ENCODE data around the gene ARHGAP8.
"Not testable (repeated sequence)": the region's sequence is repeated elsewhere in the genome, so short reads cannot be mapped to it uniquely, and the experiment has no call there.

Gene ARHGAP8

DNA sequence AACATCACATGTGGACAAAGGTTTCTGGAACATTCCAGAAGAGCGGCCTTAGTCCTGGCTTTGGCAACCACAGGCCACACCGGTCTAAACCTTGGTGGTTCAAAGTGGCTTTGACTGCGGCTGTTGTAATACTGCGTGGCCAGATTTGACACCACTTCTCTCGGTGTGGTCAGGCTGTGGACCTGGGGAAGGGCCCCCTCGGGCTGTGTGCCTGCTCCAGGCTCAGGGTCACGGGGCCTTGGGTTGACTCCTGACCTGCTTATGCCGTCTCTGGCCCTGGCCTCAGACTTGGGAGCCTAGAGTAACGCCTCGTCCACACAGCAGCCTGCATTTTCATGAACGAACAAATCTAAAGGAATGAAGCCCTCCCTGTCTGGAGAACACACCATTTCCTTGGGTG lies 139.4 kb downstream of the ARHGAP8 start:
- no peak for DNase-seq

- DNase-seq = no peak
These were observed 139.9 kb downstream of the ARHGAP8 start for GRCh38 chr22:44892243-44892642.

DNA sequence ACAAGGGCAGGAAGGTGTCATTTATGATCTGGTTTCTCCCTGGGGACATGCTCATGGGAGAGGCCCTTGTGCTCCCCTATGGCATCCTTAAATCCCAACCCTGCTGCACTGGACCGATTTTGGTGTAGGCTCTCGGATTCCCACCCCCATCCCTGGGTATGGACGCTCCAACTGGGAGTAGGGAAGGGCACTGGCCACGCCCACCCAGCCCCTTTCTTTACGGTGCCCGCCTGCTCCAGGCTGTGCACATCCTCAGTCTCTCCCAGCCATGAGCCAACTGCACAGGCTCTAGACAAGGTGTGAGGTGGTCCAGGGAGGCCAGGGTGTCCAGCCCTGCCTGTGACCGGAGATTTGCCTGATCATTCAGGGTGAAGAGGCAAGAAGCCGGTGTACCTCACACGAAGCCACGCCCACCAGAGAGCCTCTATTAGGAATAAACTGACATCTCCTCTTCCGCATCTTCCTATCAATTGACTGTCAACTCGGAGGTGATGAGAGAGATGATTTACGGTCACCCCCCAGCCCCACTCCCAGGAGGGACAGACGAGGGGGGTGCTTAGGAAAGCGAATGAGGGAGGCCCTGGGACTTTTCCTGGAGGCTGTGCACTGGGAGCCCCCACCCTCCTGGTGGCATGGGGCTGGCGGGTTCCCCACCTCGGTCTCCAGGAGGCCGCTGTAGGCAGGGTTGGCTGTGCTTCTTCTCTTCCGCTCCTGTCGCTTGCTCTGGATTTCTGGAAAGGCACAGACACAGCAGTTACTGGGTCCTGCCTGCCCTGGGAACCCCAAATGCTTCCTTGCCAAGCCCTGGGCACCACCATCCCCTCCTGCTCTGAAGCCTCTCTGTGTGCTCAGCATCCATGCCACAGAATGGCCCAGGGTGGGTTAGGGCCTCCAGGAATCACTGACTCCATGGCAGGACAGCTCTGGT lies 140.7 kb downstream of the ARHGAP8 start:
- no peak for DNase-seq

- no peak for DNase-seq
These were observed 141.3 kb downstream of the ARHGAP8 start for GRCh38 chr22:44893731-44894080.

DNA sequence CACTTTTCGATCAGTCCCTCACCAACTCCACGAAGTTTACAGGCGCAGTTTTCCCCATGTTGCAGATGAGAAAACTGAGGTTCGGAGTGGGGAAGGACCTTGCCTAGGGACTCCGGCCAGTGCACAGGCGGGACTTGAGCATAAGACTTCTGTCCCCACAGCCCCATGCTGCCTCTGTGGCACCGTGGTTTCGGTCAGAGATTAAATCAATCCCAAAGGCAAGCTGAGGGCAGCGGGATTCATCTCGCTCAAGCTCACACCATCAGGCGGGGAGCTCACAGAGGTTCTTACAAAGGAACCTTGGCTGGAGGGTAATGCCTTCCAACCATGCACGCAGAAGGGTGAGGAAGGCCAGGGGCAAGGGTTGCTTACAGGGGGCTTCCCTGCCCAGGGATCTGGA lies 141.9 kb downstream of the ARHGAP8 start:
- DNase-seq = no peak

DNA sequence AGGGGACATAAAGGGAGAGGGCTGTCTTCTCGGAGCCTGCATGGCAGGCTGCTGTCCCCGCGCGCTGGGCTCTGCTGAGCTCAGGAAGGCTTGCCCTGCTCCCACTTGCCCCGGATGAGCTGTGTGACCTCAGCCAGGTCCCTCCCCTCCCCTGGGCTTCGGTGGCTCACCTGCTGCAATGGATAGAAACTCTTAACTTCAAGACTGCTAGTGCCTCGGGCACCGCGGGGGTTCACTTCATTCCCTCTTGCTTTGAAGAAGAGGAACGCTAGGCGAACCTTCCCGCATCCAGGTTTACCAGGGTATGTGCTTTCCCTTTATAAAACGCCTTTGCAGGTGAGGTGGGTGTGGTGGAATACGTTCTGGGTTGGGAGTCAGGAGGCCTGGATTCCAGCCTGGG lies 142.4 kb downstream of the ARHGAP8 start:
- no peak for DNase-seq

- no peak for DNase-seq
These were observed 143.1 kb downstream of the ARHGAP8 start for GRCh38 chr22:44895296-44896055.

DNA sequence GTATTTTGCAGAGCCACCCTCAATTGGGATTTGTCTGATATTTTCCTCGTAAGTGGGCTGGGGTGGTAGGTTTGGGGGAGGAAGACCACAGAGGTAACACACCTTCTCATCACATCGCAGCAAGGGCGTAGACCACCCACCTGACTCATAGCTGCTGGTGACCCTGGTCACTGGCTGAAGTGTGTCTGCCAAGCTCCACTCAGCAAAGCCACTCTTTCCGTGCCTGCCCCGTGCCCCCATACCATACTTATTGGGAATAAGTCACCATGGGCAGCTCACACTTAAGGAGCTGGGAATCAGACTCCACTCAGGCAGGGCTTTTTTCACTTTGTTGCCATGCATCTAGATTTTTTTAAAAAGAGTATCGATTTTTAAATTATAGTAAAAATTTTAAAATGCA lies 145.9 kb downstream of the ARHGAP8 start:
- DNase-seq = no peak

- DNase-seq = no peak
These were observed 148.9 kb downstream of the ARHGAP8 start for GRCh38 chr22:44901301-44901700.

GRCh38 chr22:44903164-44903563 lies 150.8 kb downstream of the ARHGAP8 start:
- DNase-seq = not testable (repeated sequence)

DNA sequence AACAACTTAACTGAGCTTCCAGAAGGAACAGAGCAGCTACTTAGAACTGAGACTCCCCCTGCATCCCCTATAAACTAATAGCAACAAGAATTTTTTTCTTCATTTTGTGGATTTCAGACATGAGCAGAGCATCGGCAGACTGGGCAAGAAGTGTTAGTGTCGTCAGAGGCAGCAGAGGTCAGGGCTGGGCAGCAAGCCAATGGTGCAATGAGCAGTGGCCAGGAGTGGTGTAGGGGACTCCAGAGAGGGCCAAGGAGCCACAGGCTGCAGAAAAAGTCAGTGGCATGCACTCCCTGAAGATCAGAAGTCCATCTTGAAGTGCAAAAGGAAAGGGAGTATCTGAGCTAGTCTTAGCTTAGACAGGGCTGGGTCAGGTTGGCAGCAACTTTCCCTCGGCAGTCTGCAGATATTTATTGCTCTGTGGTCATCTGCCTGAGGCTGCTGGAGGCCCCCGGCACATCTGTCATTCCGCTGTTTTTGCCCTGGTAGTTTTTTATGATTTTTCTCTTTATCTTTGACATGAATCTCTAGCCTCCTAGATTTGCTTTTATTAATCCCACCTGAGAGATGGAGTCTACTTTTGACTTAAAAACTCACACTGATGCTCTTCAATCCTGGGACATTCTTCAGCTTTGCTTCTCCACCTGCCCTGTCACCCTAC lies 152.2 kb downstream of the ARHGAP8 start:
- not testable (repeated sequence) for DNase-seq

DNA sequence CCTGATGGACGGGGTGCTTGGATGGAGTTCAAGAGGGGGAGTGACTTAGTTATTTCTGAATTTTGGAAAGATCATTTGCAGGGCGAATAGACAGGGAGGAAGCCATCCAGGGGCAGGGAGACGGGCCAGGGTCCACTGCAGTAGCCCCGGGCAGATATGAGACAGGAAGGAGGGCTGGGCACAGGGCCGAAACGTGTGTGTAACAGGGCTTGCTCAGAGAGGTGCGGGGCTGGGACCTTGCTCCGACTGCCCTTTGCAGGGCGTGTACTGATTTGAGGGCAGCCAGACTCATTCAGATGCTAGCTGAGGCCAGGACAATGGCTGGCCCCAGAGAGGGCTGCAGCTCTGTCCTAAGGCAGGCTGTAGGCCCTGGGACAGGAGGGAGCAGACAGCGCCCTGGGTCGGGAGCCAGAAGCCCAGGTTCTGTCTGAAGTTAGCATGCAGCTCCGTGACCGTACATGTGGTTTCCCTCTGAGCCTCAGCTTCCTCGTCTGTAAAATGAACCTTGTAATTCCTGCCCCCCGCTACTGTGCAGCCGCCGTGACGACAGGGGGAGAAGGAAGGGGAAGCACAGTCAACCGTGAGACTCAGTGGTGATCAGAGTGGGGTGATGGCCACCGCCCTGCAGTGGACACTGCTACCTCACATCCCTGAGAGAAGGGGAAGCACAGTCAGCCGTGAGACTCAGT lies 154.0 kb downstream of the ARHGAP8 start:
- no peak for DNase-seq

DNA sequence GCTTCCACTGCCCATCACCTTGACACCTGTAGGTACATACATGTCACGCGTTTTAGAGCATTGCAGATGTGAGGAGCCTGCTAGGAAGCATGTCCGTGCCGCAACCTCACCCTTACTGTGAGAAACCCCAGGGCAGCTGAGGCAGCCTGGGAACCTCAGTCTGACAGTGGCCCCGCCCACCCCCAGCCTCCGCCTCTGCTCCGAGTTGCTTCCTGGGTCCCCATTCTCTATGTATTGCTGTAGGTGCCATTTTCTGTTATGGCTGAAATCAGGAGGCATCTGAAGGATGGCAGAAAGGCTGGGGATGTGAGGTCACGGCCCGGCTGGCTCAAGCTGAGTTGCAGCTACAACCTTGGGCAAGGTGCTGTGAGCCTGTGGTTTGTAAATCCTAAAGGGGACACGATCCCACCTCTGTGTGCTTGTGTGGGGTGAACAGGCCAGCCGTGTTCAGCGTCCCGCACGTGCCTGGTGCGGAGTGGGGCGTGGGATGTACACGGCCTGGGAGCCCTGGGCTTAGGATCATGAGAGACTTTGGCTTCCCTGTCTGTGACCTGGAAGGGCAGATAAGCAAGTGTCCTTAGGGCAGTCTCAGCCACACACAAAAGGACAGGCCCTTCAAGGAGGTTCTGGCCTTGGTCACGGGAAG lies 154.7 kb downstream of the ARHGAP8 start:
- DNase-seq = no peak

- no peak for DNase-seq
These were observed 155.7 kb downstream of the ARHGAP8 start for GRCh38 chr22:44907765-44908737.

DNA sequence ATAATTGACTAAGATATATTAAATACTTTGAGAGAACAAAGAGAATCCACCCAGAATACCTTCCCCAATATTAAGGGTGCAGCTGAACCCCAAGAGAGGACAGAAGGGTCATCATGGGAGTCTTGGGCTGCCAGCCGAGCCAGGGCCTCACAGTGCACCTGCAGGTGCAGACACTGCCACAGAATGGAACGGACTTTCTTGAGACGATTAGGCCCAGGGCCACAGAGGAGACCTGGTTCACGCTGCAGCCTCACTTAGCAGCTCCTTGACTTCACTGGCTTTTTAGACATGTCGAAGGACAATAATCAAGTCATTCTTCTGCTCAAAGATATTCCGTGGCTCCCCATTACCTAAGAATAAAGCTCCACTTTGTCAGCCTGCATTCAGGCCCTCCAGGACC lies 156.9 kb downstream of the ARHGAP8 start:
- DNase-seq = no peak

All from T-helper 9 cell (primary cell).